ENCODE data around the gene ISL2.
A peak's percentile ranks its signal among the peaks of the same experiment; 100 is the strongest.
"Not testable (repeated sequence)": the region's sequence is repeated elsewhere in the genome, so short reads cannot be mapped to it uniquely, and the experiment has no call there.

Gene ISL2

DNA sequence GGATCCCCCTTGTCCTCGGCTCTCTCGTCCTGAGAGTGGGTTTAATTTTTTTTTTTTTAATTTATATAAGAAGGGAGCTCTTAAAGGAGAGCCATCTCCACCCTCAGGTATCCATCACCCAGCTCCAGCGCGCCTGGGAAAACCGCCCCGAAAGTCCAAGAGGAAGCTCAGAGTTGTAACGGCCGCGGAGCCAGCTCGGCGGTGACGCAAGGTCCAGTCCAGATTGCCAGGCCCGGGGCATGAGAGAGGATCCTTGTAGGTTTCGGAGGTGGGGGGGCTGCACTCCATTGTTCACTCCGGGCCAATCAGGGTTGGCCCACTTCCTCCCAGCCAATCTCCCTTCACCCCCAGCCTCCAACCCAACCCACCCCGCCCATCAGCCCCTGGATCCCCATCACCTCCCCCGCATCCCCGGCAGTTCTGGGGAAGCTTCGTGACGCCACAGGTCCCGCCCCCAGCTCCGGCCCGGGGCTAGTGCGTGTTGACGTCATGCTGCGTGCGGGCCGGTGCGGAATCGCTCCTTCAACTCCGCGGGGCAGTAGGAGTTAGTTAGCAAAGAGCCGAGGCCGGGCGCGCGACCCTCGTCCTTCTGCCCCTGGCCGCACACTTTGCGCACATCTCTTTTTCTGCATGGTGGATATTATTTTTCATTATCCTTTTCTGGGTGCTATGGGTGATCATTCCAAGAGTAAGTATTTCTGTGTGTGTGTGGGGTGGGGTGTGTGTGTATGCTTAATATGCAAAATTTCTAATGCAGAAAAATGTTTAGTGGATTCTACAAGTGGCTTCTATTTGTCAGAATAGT, at the start of gene ISL2:
Gene ISL2, plus strand, starts transcription at position 520 of the 805 bp plus-strand sequence. Its CDS starts 111 bp downstream, at position 631.
- DNase-seq, result peak; percentile 71

DNA sequence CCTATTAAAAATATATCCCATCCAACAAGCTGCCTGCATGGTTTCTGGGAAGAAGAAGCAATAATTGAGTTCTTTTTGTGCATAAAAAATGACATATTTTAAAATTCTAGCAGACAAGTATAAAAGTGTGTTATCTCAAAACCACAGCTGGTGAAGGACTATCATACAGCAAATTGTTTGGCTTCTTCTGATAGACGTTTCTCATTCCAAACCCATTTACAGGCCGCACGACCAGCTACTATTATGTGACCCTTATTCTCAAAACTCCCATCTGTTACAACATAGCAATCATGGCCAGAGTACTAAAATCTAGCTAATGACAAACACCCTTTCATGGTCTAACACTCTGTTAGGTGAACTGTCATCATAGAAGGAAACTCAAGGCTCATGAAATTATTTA, 47.0 kb upstream of the ISL2 start:
- no peak for DNase-seq

GRCh38 chr15:76293361-76293760, 43.2 kb upstream of the ISL2 start:
- no peak for DNase-seq

GRCh38 chr15:76294463-76294862, 42.1 kb upstream of the ISL2 start:
- DNase-seq, result not testable (repeated sequence)

DNA sequence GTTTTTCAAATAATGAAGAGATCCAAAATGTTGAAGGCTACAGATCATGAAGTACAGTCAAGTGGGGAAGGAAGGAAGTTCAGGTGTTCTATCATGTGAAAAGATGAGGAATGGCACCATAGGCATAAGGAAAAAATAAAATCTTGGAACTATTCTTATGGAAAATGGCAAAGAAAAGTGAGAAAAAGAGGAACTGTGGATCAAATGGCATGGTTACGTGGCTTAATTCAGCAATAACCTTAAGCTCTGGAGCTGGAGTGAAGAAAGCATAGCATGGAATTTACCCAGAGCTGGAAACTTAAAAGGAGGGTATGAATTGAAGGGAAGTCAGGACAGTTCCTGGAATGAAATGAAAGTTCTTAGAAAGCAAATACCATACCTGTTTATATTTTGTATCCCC, 39.7 kb upstream of the ISL2 start:
- DNase-seq, result no peak

DNA sequence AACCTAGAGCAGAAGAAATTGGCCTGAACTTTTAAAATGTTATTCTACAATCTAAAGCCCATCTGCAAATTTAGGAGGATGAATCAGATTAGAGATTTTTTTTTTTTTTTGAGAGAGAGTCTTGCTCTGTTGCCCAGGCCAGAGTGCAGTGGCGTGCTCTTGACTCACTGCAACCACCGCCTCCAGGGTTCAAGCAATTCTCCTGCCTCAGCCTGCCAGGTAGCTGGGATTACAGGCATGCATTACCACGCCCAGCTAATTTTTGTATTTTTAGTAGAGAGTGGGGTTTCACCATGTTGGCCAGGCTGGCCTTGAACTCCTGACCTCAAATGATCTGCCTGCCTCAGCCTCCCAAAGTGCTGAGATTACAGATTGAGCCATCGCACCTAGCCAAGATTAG, 38.6 kb upstream of the ISL2 start:
- DNase-seq, result not testable (repeated sequence)

GRCh38 chr15:76298986-76299385, 37.6 kb upstream of the ISL2 start:
- DNase-seq, result no peak

GRCh38 chr15:76299786-76300185, 36.8 kb upstream of the ISL2 start:
- no peak for DNase-seq

DNA sequence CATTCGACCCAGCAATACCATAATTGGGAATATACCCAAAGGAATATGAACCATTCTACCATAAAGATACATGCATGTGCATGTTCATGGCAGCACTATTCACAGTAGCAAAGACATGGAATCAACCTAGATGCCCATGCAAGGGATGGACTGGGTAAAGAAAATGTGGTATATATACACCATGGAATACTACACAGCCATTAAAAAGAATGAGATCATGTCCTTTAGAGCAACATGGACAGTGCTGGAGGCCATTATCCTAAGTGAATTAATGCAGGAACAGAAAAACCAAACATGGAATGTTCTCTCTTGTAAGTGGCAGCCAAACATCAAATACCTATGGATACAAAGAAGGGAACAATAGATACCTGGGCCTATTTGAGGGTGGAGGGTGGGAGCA, 32.7 kb upstream of the ISL2 start:
- no peak for DNase-seq

- DNase-seq, result no peak
Observed at GRCh38 chr15:76309601-76310330, 26.8 kb upstream of the ISL2 start.

GRCh38 chr15:76310475-76311099, 26.0 kb upstream of the ISL2 start:
- DNase-seq, result peak; percentile 12

DNA sequence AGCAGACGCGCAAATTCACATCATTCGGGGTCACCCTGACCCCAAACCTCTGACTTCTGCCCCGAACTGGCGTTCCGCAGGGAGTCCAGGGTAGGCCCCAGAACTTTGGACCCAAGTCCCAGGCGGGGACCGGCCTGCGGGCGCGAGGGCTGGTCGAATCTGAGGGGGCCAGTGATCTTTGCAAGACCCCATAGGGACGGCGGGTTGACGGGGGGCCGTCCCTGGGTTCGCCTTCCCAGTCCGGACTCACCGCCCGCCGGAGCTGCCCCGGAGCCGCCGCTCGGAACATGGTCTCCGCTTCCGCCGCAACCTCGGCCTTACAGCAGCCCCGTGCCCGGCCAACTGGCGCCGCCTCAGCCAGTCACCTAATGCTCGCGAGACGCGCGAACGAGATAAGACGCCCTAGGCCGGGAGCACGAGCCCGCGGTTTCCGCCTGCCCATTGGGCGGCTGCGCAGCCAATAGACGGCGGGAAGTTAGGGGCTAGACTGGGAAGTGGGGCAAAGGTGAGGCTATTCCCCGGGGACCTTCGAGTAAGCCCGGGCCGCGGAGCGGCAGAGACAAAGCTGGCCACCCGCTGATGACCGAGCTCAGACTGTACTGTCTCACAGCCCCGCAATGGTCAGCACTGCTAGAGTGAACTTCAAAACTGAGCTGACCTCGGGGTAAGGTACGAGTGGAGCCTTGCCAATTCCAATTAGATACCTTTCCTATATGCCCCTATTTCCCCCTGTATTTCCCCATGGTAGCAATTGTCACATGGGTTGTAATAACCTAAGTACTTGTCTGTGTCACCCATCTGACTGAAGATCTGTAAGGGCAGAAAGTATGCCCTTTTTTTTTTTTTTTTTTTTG, 25.2 kb upstream of the ISL2 start, which contains the start of gene ETFA:
Gene ETFA, minus strand, starts transcription at position 370 of the 854 bp plus-strand sequence. Its CDS starts 81 bp downstream, at position 289.
- DNase-seq, result peak; percentile 92

DNA sequence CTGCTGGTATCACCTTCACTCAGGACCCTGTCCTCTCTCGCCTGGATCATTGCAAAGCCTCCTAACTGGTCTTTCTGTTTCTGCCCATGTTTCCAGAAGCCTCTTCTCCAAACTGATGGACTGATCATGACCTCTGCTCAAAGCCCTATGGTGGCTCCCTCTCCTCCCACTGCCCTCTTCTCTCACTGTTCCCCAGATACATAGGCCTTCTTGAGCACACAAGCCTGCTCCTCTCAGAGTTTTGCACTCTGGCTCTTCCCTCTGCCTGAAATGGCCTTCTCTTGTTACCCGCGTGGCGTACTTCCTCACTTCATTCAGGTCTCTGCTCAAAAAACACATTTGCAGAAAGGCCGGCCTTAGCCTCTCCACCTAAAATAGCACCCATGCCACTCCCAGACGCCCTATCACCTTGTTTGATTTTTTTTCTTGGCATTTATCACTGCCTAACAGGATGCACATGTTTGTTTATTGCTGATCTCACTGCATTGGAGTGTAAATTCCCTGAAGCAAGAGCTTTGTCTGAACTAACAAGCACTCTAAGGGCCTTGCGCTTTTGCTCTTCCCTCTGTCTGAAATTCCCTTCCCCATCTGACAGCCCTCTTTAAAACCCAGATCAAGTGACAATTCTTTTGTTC, 23.9 kb upstream of the ISL2 start:
- no peak for DNase-seq

- not testable (repeated sequence) for DNase-seq
Observed at GRCh38 chr15:76313175-76313567, 23.4 kb upstream of the ISL2 start.

GRCh38 chr15:76313731-76314130, 22.8 kb upstream of the ISL2 start:
- DNase-seq, result no peak

DNA sequence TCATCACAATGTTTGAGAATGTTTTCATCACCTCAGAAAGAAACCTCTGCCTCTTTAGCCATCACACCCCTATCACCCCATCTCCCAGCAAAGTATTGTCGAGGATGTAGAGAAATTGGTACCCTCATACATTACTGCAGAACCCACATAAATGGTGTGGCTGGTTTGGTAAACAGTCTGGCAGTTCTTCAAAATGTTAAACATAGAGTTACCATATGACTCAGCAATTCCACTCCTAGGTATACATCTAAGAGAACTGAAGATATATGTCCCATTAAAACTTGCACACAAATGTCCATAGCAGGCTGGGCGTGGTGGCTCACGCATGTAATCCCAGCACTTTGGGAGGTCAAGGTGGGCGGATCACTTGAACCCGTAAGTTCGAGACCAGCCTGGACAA, 16.6 kb upstream of the ISL2 start:
- DNase-seq, result no peak

GRCh38 chr15:76321171-76321570, 15.4 kb upstream of the ISL2 start:
- no peak for DNase-seq

GRCh38 chr15:76321602-76322001, 15.0 kb upstream of the ISL2 start:
- DNase-seq, result no peak

GRCh38 chr15:76324066-76324465, 12.5 kb upstream of the ISL2 start:
- DNase-seq, result no peak

DNA sequence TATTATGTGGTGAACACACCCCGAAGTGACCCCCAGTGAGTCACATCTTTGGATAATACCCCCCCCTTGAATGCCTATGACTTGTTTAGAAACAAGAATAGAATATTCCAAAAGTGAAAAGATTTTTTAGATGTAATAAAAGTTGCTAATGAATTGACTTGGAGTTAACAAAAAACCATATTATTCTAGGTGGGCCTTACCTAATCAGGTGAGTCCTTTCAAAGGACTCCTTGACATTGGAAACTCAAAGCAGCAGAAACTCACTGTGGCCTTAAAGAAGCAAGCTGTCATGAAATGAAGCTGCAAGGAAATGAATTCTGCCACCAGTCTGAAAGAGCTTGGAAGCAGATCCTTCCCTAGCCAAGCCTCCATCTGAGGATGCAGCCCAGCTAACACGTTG, 10.9 kb upstream of the ISL2 start:
- no peak for DNase-seq

DNA sequence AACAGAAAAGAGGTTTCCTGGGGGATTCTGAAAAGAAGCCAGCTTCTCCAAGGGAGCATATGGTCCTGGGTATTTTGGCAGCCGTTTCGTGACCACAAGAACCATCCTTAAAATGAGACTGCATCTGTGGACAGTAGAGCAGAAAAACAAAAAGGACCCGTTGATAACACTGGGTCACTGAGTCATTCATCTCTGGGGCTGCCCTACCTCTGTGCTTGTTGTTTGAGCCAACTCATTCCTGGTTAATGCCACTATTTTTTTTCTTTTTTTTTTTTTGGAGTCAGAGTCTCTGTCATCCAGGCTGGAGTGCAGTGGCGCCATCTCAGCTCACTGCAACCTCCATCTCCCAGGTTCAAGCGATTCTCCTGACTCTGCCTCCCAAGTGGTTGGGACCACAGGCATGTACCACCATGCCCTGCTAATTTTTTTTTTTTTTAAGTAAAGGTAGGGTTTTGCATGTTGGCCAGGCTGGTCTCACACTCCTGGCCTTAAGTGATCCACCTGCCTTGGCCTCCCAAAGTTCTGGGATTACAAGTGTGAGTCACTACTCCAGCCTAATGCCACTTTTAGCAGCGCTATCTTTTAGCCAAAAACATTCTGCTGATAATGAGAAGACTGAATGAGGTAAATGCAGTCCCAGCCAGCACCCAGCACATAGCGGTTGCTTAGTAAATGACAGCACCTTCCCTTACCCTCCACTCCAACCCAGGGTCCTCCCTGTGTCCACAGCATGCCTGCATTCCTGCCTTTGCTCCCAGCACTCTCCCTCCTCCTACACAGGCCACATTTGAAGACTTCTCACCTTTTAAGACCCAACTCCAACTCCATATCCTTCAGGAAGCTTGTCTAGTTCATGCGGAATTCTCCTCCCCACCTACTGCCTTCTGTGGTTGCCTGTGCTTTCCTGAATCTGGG, 9.1 kb upstream of the ISL2 start:
- no peak for DNase-seq

Data from CD4-positive, alpha-beta T cell treated with Interleukin-12 subunit alpha and Interleukin-12 subunit beta, for 1 hour (primary cell).